ENCODE data around the gene FAM171A1. TPM values are rescaled to one million over a fixed set of nuclear protein-coding genes. Genes with fewer than 3 reads are reported as not detected.

Gene FAM171A1
- total RNA-seq, 1 donor: 16.8 TPM

GRCh38 chr10:15228426-15228825 lies 142.7 kb downstream of the FAM171A1 start:
- no peak for TF ChIP-seq CTCF (IDR thresholded peaks at IDR 0.05; ENCODE audit: insufficient read depth, low read depth, low read length)
- H3K4me3 ChIP-seq (ENCODE audit: low read depth, low read length): no peak overlapping the region
- no peak for DNase-seq (ENCODE audit: low read depth)

- H3K4me3 ChIP-seq (ENCODE audit: low read depth, low read length): no peak overlapping the region
- peak; percentile 32 for DNase-seq (ENCODE audit: low read depth)
- TF ChIP-seq CTCF (IDR thresholded peaks at IDR 0.05; ENCODE audit: insufficient read depth, low read depth, low read length): no peak
These were observed 143.3 kb downstream of the FAM171A1 start for GRCh38 chr10:15227611-15228372.

GRCh38 chr10:15225511-15225910 lies 145.6 kb downstream of the FAM171A1 start:
- TF ChIP-seq CTCF (IDR thresholded peaks at IDR 0.05; ENCODE audit: insufficient read depth, low read depth, low read length): no peak
- no peak overlapping the region for H3K4me3 ChIP-seq (ENCODE audit: low read depth, low read length)
- no peak for DNase-seq (ENCODE audit: low read depth)

GRCh38 chr10:15224948-15225347 lies 146.1 kb downstream of the FAM171A1 start:
- no peak for TF ChIP-seq CTCF (IDR thresholded peaks at IDR 0.05; ENCODE audit: insufficient read depth, low read depth, low read length)
- no peak for DNase-seq (ENCODE audit: low read depth)
- H3K4me3 ChIP-seq (ENCODE audit: low read depth, low read length): no peak overlapping the region

GRCh38 chr10:15223174-15223573 lies 147.9 kb downstream of the FAM171A1 start:
- DNase-seq (ENCODE audit: low read depth): no peak
- TF ChIP-seq CTCF (IDR thresholded peaks at IDR 0.05; ENCODE audit: insufficient read depth, low read depth, low read length): no peak
- H3K4me3 ChIP-seq (ENCODE audit: low read depth, low read length): no peak overlapping the region

GRCh38 chr10:15222511-15222910 lies 148.6 kb downstream of the FAM171A1 start:
- no peak overlapping the region for H3K4me3 ChIP-seq (ENCODE audit: low read depth, low read length)
- DNase-seq (ENCODE audit: low read depth): no peak
- no peak for TF ChIP-seq CTCF (IDR thresholded peaks at IDR 0.05; ENCODE audit: insufficient read depth, low read depth, low read length)

- TF ChIP-seq CTCF (IDR thresholded peaks at IDR 0.05; ENCODE audit: insufficient read depth, low read depth, low read length): no peak
- DNase-seq (ENCODE audit: low read depth): no peak
- no peak overlapping the region for H3K4me3 ChIP-seq (ENCODE audit: low read depth, low read length)
These were observed 150.6 kb downstream of the FAM171A1 start for GRCh38 chr10:15220445-15220844.
